ENCODE data around the gene OR11H6. TPM values are rescaled to one million over a fixed set of nuclear protein-coding genes. Genes with fewer than 3 reads are reported as not detected.

OR11H6 gene, protein sequence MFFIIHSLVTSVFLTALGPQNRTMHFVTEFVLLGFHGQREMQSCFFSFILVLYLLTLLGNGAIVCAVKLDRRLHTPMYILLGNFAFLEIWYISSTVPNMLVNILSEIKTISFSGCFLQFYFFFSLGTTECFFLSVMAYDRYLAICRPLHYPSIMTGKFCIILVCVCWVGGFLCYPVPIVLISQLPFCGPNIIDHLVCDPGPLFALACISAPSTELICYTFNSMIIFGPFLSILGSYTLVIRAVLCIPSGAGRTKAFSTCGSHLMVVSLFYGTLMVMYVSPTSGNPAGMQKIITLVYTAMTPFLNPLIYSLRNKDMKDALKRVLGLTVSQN
- total RNA-seq (2012; rRNA removed), result not detected in 2 replicates
- not detected in 2 replicates for polyA plus RNA-seq (2012; rRNA removed)
- not detected in 2 replicates for polyA plus RNA-seq (2012; cell fraction: cytosol; rRNA removed)
- not detected in 2 replicates for polyA plus RNA-seq (2012; cell fraction: nucleus; rRNA removed; ENCODE audit: low replicate concordance)
- Bru-seq, nascent RNA, result not detected
- not detected for BruChase-seq, experiment 1, labeled RNA remaining after a 6-hour chase
- not detected for BruChase-seq, experiment 2, labeled RNA remaining after a 2-hour chase
- long read RNA-seq, result 0 reads

GRCh38 chr14:20223410-20223809 lies at the start of gene OR11H6:
Gene OR11H6 (plus strand): TSS chr14:20223710. CDS start chr14:20223710, 0 bp downstream.
- ChIA-PET CTCF (no interaction called here), POLR2A (ENCODE audit: unreplicated experiment) (no interaction called here)
- Histone ChIP-seq H4K20me1 (ENCODE audit: insufficient read depth, low read length) (no peaks in the 10 kb centered on the region), H3K56ac (ENCODE audit: extremely low read depth, insufficient read depth, low read length) (no peak within 1 kb of the TSS), H2AK9ac (replicated peaks; ENCODE audit: low read depth, low read length, poor library complexity) (no peak within 1 kb of the TSS), H3K4me2 (ENCODE audit: low read depth, low read length) (no peak within 1 kb of the TSS), H2BK5ac (ENCODE audit: low read depth, low read length, poor library complexity, severe bottlenecking) (no peak within 1 kb of the TSS), H3K79me1 (ENCODE audit: low read depth in 1 of 2, low read length in 2 of 2) (no peaks in the 10 kb centered on the region), H2BK15ac (ENCODE audit: low read depth, low read length) (no peak within 1 kb of the TSS), H3K4ac (ENCODE audit: low read depth, low read length) (no peak within 1 kb of the TSS), H3K9me1 (ENCODE audit: insufficient read depth, low read length) (no peaks in the 10 kb centered on the region), H4K5ac (ENCODE audit: low read depth, low read length) (no peak within 1 kb of the TSS), H3K23ac (ENCODE audit: low read depth, low read length) (no peak within 1 kb of the TSS), H3K9ac (ENCODE audit: low read depth, low read length) (no peak within 1 kb of the TSS), H2AK5ac (ENCODE audit: low read depth, low read length) (no peak within 1 kb of the TSS), H3K27ac (ENCODE audit: insufficient read depth, low read length) (no peak within 1 kb of the TSS), H3K4me1 (ENCODE audit: control insufficient read depth, insufficient read depth, low read length) (no peaks in the 10 kb centered on the region), H2BK120ac (ENCODE audit: low read depth, low read length) (no peak within 1 kb of the TSS), H3K36me3 (ENCODE audit: control insufficient read depth, insufficient read depth, low read length) (no peaks in the 10 kb centered on the region), H3K4me3 (ENCODE audit: insufficient read depth, low read depth, low read length) (no peak within 1 kb of the TSS), H2BK20ac (ENCODE audit: low read depth, low read length) (no peak within 1 kb of the TSS), H3K18ac (ENCODE audit: low read depth, low read length) (no peak within 1 kb of the TSS), H3K27me3 (ENCODE audit: control insufficient read depth, insufficient read depth, low read length) (no peaks in the 10 kb centered on the region), H2AFZ (replicated peaks; ENCODE audit: low read length, poor library complexity) (no peak within 1 kb of the TSS), H4K8ac (ENCODE audit: low read depth in 2 of 2, low read length in 2 of 2) (no peak within 1 kb of the TSS), H3K9me3 (ENCODE audit: control insufficient read depth, insufficient read depth, low read length) (no peaks in the 10 kb centered on the region), H3K14ac (replicated peaks; ENCODE audit: low read depth, low read length) (no peak within 1 kb of the TSS), H4K91ac (ENCODE audit: insufficient read depth, low read depth, low read length) (no peak within 1 kb of the TSS)
- dilution Hi-C loops (cut with HindIII; ENCODE audit: low sequenced_read_pairs, unreplicated experiment) (no loop called here), intact Hi-C loops (cut with micrococcal nuclease) (no loop called here), in situ Hi-C loops (cut with MboI; ENCODE audit: low sequenced_read_pairs) (no loop called here)
- TF ChIP-seq FOS (IDR thresholded peaks at IDR 0.05; ENCODE audit: low read depth, low read length), result no peak
- TF ChIP-seq SMC3 (IDR thresholded peaks at IDR 0.05; ENCODE audit: low read depth, low read length), result no peak
- no peak for TF ChIP-seq MAFK (IDR thresholded peaks at IDR 0.05; ENCODE audit: low read depth, low read length)
- TF ChIP-seq CEBPB (IDR thresholded peaks at IDR 0.05; ENCODE audit: low read depth, low read length), result no peak
- TF ChIP-seq NFE2L2 (IDR thresholded peaks at IDR 0.05; ENCODE audit: low read depth, low read length), result no peak
- TF ChIP-seq, protein P1, sequence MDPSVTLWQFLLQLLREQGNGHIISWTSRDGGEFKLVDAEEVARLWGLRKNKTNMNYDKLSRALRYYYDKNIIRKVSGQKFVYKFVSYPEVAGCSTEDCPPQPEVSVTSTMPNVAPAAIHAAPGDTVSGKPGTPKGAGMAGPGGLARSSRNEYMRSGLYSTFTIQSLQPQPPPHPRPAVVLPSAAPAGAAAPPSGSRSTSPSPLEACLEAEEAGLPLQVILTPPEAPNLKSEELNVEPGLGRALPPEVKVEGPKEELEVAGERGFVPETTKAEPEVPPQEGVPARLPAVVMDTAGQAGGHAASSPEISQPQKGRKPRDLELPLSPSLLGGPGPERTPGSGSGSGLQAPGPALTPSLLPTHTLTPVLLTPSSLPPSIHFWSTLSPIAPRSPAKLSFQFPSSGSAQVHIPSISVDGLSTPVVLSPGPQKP (IDR thresholded peaks at IDR 0.05; ENCODE audit: borderline replicate concordance, low read depth, low read length), result no peak
- TF ChIP-seq MXI1 (IDR thresholded peaks at IDR 0.05; ENCODE audit: borderline replicate concordance, low read depth, low read length), result no peak
- no peak for TF ChIP-seq MAZ (IDR thresholded peaks at IDR 0.05; ENCODE audit: borderline replicate concordance, low read depth, low read length)
- no peak for TF ChIP-seq RCOR1 (IDR thresholded peaks at IDR 0.05; ENCODE audit: insufficient replicate concordance, low read length)
- no peak for TF ChIP-seq RFX5 (IDR thresholded peaks at IDR 0.05; ENCODE audit: low read depth, low read length)
- no peak for TF ChIP-seq BHLHE40 (IDR thresholded peaks at IDR 0.05; ENCODE audit: low read depth, low read length)
- no peak for TF ChIP-seq USF2 (IDR thresholded peaks at IDR 0.05; ENCODE audit: low read depth, low read length)
- TF ChIP-seq, protein P2, sequence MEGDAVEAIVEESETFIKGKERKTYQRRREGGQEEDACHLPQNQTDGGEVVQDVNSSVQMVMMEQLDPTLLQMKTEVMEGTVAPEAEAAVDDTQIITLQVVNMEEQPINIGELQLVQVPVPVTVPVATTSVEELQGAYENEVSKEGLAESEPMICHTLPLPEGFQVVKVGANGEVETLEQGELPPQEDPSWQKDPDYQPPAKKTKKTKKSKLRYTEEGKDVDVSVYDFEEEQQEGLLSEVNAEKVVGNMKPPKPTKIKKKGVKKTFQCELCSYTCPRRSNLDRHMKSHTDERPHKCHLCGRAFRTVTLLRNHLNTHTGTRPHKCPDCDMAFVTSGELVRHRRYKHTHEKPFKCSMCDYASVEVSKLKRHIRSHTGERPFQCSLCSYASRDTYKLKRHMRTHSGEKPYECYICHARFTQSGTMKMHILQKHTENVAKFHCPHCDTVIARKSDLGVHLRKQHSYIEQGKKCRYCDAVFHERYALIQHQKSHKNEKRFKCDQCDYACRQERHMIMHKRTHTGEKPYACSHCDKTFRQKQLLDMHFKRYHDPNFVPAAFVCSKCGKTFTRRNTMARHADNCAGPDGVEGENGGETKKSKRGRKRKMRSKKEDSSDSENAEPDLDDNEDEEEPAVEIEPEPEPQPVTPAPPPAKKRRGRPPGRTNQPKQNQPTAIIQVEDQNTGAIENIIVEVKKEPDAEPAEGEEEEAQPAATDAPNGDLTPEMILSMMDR (conservative IDR thresholded peaks at IDR 0.05; ENCODE audit: low read depth, low read length), result no peak
- no peak for TF ChIP-seq POLR2A (IDR thresholded peaks at IDR 0.05; ENCODE audit: low read depth, low read length)
- BruUV-seq (replicated peaks), result no TSS peak
- DNase-seq, result no peak
- ATAC-seq (ENCODE audit: low read depth), result no peak
- no CpG with 5 or more reads among the region's 2 CpGs for WGBS, 2 experiments (ENCODE audit: extremely low coverage in 2 of 2, insufficient read length in 1 of 2)
